WTC11 (cell line): ENCODE measurements around the gene TSPAN5. TPM values are rescaled to one million over a fixed set of nuclear protein-coding genes. Genes with fewer than 3 reads are reported as not detected.

ENCODE experiments used
- ATAC-seq: fragments of 200-7000 bp; cut with Tn5 transposase; 2 replicates; pipeline ENCODE4 v1.10.0; 2021; ENCODE audit warnings: mild to moderate bottlenecking, moderate library complexity
- CTCF ChIA-PET: fragments of 300-600 bp; sonication (Branson Sonifier 250); formaldehyde crosslinking; loops from one replicate; lab custom pipeline; 2021; ENCODE audit warnings: antibody characterized with exemption; lab: Charles Lee
- POLR2A ChIA-PET: fragments of 350-600 bp; sonication (Branson Sonifier 250); formaldehyde crosslinking; loops from one replicate; lab custom pipeline; 2021; ENCODE audit warnings: antibody characterized with exemption; lab: Charles Lee
- DNase-seq: peaks from one replicate; pipeline ENCODE4 v3.0.0; 2021; ENCODE audit warnings: low spot score
- H3K27ac Mint-ChIP-seq: 2 replicates; pipeline ENCODE4 v1.8.0; 2021; ENCODE audit warnings: mixed read lengths
- H3K27me3 Mint-ChIP-seq: 2 replicates; pipeline ENCODE4 v1.8.0; 2021; ENCODE audit warnings: low read depth, mild to moderate bottlenecking, moderate library complexity, mixed read lengths
- H3K36me3 Mint-ChIP-seq: 2 replicates; pipeline ENCODE4 v1.8.0; 2021; ENCODE audit warnings: mixed read lengths
- H3K4me1 Mint-ChIP-seq: 2 replicates; pipeline ENCODE4 v1.8.0; 2022; ENCODE audit warnings: mixed read lengths
- H3K4me3 Mint-ChIP-seq: 2 replicates; pipeline ENCODE4 v1.8.0; 2021; ENCODE audit warnings: mild to moderate bottlenecking, moderate library complexity, mixed read lengths
- H3K9me3 Mint-ChIP-seq: 2 replicates; pipeline ENCODE4 v1.8.0; 2021; ENCODE audit warnings: mixed read lengths
- SMAD3 ChIP-seq: sonication (generic); formaldehyde crosslinking; IDR thresholded peaks from 2 replicates; pipeline ENCODE4 v1.8.0; 2022; ENCODE audit warnings: missing genetic modification reagents, mild to moderate bottlenecking, borderline replicate concordance
- TEAD1 ChIP-seq: sonication (generic); formaldehyde crosslinking; IDR thresholded peaks from 2 replicates; pipeline ENCODE4 v1.8.0; 2022; ENCODE audit warnings: mild to moderate bottlenecking, missing genetic modification reagents
- ZNF317 ChIP-seq: sonication (generic); formaldehyde crosslinking; IDR thresholded peaks from 2 replicates; pipeline ENCODE4 v1.8.1; 2023; ENCODE audit warnings: low read depth, mild to moderate bottlenecking, moderate library complexity, missing genetic modification reagents, borderline replicate concordance
- total RNA-seq: library from RNA; stranded (reverse); gene quantifications from 3 replicates; pipeline ENCODE4 v1.2.3, GENCODE V29; 2021
- TF ChIP-seq, protein P1 (sequence below): fragments of 250-450 bp; sonication (Bioruptor Pico); IDR thresholded peaks from 2 replicates; pipeline ENCODE4 v2.1.2; 2022; ENCODE audit warnings: mild to moderate bottlenecking, moderate library complexity

The TSPAN5 gene
- total RNA-seq, 1 experiment from 2014 or later: 22.7 TPM

DNA sequence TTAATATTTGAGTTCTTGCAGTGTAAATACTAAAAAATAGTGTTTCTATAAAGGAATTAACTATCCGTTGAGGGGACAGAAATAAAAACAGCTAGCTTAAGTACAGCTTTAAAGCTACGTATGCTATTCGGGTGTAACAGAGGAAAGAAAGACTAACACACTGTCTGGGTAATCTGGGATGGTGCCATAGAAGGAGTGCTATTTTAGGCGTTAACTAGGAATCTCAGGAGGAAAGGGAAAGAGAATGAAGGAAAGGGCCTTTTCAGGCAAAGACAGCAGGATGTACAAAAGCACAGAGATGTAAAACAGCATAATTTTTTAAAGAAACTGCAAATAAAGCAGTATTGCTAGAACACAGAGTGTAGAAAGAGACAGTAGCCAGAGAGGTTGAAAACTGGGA, 235.4 kb downstream of the TSPAN5 start (continued):
- TF ChIP-seq, protein P1, sequence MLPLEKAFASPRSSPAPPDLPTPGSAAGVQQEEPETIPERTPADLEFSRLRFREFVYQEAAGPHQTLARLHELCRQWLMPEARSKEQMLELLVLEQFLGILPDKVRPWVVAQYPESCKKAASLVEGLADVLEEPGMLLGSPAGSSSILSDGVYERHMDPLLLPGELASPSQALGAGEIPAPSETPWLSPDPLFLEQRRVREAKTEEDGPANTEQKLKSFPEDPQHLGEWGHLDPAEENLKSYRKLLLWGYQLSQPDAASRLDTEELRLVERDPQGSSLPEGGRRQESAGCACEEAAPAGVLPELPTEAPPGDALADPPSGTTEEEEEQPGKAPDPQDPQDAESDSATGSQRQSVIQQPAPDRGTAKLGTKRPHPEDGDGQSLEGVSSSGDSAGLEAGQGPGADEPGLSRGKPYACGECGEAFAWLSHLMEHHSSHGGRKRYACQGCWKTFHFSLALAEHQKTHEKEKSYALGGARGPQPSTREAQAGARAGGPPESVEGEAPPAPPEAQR: no peak
- TF ChIP-seq ZNF317 (CRISPR knock-in tag): no peak
- no peak for TF ChIP-seq TEAD1 (CRISPR knock-in tag)

DNA sequence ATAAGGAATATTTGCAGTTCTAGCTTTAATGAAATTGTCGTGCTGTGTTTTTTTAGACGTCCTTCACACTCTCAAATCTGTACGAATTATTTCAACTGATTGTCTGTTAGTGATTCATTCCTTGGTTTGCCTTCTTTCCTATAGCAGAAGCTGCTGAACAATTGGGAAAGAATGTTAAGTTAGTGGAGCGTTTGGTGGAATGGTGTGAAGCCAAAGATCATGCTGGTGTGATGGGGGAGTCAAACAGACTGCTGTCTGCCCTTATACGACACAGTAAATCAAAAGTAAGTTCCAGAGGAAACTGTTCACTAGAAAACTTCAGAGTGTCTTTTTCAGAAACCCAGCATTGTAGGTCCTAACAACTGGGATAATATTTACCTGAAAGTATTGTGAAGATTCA, 237.3 kb downstream of the TSPAN5 start:
- Mint-ChIP-seq H3K4me1 (no peaks in the 10 kb centered on the region), H3K36me3 (peaks cover 45% of the 10 kb centered on the region), H3K9me3 (peaks cover 26% of the 10 kb centered on the region), H3K27ac (no peak overlapping the region)
- DNase-seq (no peak), ATAC-seq (no peak)
- no peak for TF ChIP-seq SMAD3 (CRISPR knock-in tag)
- TF ChIP-seq, protein P1: no peak
- TF ChIP-seq, all 79 proteins: peak for 0
- Mint-ChIP-seq H3K27me3 (no peaks in the 10 kb centered on the region), H3K4me3 (no peak overlapping the region)
- POLR2A ChIA-PET: no interaction called here
- CTCF ChIA-PET: interaction anchor here (1.0 kb wide), 1 partner anchor 46 kb away, joined by 3 read pairs; no protein-coding TSS in a partner anchor
